ENCODE results near the gene IGF2BP3. TPM values are rescaled to one million over a fixed set of nuclear protein-coding genes. Genes with fewer than 3 reads are reported as not detected.

The IGF2BP3 gene
- total RNA-seq, 4 donors from 2014 or later, result 1.1 TPM; not detected in 3

GRCh38 chr7:23373151-23374004, 96.9 kb downstream of the IGF2BP3 start:
- TF ChIP-seq CTCF (IDR thresholded peaks at IDR 0.05) (no peak), POLR2A (IDR thresholded peaks at IDR 0.05) (no peak)
- no peaks in the 10 kb centered on the region for H3K9me3 ChIP-seq
- DNase-seq, result peak in 1 of 3 donors; percentile 31

GRCh38 chr7:23372611-23373010, 97.7 kb downstream of the IGF2BP3 start:
- no peak for DNase-seq
- Histone ChIP-seq H3K9me3 (no peaks in the 10 kb centered on the region), H3K4me3 (no peak overlapping the region), H3K4me1 (peaks cover 0 to 7% (median 2%) of the 10 kb centered on the region in 4 donors), H3K27me3 (no peaks in the 10 kb centered on the region), H3K27ac (no peak overlapping the region), H3K36me3 (no peaks in the 10 kb centered on the region)
- TF ChIP-seq POLR2A (IDR thresholded peaks at IDR 0.05), result no peak
- TF ChIP-seq CTCF (IDR thresholded peaks at IDR 0.05), result no peak

More at GRCh38 chr7:23373151-23374004, 96.9 kb downstream of the IGF2BP3 start:
- H3K4me1 ChIP-seq, result peaks cover 0 to 7% (median 2%) of the 10 kb centered on the region in 4 donors
- H3K27ac ChIP-seq, result no peak overlapping the region
- H3K27me3 ChIP-seq, result no peaks in the 10 kb centered on the region
- H3K36me3 ChIP-seq, result no peaks in the 10 kb centered on the region
- H3K4me3 ChIP-seq, result no peak overlapping the region

GRCh38 chr7:23371654-23372053, 98.6 kb downstream of the IGF2BP3 start:
- DNase-seq, result no peak
- Histone ChIP-seq H3K4me1 (peaks cover 0 to 7% (median 2%) of the 10 kb centered on the region in 4 donors), H3K9me3 (no peaks in the 10 kb centered on the region), H3K27me3 (no peaks in the 10 kb centered on the region), H3K27ac (no peak overlapping the region), H3K36me3 (no peaks in the 10 kb centered on the region), H3K4me3 (no peak overlapping the region)
- TF ChIP-seq CTCF (IDR thresholded peaks at IDR 0.05) (no peak), POLR2A (IDR thresholded peaks at IDR 0.05) (no peak)

GRCh38 chr7:23369695-23370404, 100.4 kb downstream of the IGF2BP3 start:
- Histone ChIP-seq H3K27me3 (no peaks in the 10 kb centered on the region), H3K36me3 (no peaks in the 10 kb centered on the region), H3K4me3 (no peak overlapping the region), H3K4me1 (peaks cover 0 to 7% (median 2%) of the 10 kb centered on the region in 4 donors), H3K27ac (peak overlapping the region in 1 of 4 donors; percentile 37), H3K9me3 (no peaks in the 10 kb centered on the region)
- no peak for DNase-seq
- TF ChIP-seq CTCF (IDR thresholded peaks at IDR 0.05) (no peak), POLR2A (IDR thresholded peaks at IDR 0.05) (no peak)

- no peaks in the 10 kb centered on the region for H3K9me3 ChIP-seq
- H3K36me3 ChIP-seq, result no peaks in the 10 kb centered on the region
- no peak for TF ChIP-seq CTCF (IDR thresholded peaks at IDR 0.05)
- no peak for TF ChIP-seq POLR2A (IDR thresholded peaks at IDR 0.05)
- DNase-seq, result no peak
- H3K27ac ChIP-seq, result no peak overlapping the region
- no peak overlapping the region for H3K4me3 ChIP-seq
- H3K4me1 ChIP-seq, result peaks cover 0 to 7% (median 2%) of the 10 kb centered on the region in 4 donors
- no peaks in the 10 kb centered on the region for H3K27me3 ChIP-seq
Measured at GRCh38 chr7:23369100-23369499, 101.2 kb downstream of the IGF2BP3 start.
